Measurements from ENCODE around the gene TYW5. TPM values are rescaled to one million over a fixed set of nuclear protein-coding genes. Genes with fewer than 3 reads are reported as not detected.

The TYW5 gene
- total RNA-seq, 1 experiment from 2014 or later, result 7.1 TPM

Other genes with a start within 250 kb of the TYW5 start
- 2.8 TPM for gene FTCDNL1, start 104.3 kb downstream of the TYW5 start, total RNA-seq (2021; ENCODE audit: unreplicated experiment)
- 21.8 TPM for gene C2orf69, start 44.2 kb downstream of the TYW5 start, total RNA-seq (2021; ENCODE audit: unreplicated experiment)
- 20.9 TPM for gene MAIP1, start 91 bp upstream of the TYW5 start, total RNA-seq (2021; ENCODE audit: unreplicated experiment)